ENCODE data around the gene FES.

FES gene

DNA sequence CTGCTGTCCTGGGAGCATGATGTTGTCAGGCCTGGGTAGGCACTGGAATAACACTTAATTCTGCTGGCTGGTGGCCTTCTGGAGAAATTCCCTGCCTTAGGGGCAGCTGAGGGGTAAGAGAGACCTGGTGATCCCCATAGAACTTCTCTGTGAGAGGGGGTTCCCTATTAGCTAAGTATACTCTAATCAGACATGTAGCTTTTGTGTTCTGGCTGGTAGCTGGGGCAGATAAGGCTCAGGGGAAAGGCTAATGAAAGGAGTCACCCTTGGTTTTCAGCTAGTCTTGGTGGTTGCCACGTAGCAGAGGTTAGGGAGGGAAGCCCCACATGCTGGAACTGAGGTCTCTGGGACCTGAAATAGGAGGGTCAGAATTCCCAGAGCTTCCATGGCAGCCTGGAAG, 49.0 kb downstream of the FES start:
- DNase-seq, result no peak

DNA sequence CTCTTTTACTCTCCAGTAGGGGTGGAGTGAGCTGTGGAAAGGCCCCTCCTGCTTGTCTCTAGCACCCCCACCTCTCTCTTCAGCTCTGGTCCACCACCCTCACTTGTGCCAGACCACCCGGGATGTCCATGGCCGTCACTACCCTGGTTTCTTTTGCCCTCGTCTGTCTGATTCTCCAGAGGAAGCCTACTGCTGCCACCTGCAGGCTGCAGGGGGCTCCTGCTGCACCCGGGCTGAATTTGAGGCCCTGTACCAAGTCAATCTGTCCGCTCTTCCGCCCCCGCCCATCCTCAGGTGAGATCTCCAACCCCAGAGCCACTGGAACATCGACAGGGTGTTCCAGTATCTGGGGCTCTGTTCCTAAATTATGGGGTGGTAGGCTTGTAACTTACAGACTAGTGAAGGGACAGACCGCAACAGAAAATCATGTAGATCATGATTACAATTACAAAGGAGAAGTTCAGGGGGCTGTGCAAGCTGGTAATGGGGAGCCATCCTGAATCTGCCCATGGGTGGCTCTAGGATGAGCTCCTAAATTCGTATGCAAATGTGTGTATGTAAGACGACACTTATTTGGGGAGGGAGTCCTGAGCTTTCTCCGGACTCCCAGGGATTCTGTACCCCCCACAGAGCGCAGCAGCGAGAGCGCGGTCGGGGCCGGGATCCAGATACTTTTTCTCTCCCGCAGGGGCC, 50.1 kb downstream of the FES start:
- peak; percentile 39 to 72 for DNase-seq

DNA sequence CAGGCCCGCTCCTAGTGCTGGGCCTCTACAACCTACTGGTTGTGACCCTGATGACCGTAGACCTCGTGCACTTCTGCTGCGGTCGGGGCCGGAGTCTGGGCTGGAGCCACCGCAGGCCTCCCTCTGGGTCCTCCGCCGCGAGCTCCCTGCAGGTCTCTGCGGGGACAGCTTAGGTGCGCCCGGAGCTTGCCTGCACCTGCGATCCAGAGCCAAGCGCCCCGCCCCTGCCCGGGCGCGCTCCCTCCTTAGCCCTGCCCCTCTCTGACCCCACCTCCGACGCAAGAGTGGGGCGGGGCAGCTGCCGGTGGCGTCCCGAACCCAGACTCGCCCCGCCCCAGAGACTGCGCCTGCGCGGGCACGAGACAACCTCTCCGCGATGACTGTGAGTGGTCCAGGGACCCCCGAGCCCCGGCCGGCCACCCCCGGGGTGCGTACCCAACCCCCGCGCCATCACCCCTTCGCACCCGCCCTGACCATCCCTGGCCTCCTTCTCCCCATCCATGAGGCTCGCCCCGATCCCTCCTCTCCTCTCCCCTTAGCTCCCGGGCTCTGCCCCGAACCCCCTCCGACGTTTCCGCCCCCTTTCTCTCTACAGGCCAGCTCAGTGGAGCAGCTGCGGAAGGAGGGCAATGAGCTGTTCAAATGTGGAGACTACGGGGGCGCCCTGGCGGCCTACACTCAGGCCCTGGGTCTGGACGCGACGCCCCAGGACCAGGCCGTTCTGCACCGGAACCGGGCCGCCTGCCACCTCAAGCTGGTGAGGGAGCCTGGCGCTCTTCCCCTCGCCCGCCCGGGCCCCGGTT, 50.8 kb downstream of the FES start, which contains the start of gene UNC45A:
TSS of gene UNC45A (plus strand) at position 337 of the 803 bp plus-strand sequence. CDS start at position 377, 40 bp downstream.
- peak; percentile 75 to 79 for DNase-seq

DNA sequence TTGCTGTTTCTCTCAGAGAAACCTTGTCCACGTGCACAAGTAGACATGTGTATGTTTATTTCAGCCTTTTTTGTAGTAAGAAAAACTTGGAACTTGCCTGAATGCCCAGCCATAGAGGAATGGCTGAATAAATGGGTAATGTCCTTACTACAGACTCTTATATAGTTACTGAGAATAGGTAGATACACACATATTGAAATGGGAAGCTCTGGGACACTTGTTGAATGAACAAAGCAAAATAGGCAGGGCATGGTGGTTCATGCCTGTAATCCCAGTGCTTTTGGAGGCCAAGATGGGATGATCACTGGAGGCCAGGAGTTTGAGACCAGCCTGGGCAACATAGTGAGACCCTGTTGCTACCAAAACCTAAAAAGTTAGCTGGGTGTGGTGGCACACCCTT, 52.5 kb downstream of the FES start:
- no peak for DNase-seq

DNA sequence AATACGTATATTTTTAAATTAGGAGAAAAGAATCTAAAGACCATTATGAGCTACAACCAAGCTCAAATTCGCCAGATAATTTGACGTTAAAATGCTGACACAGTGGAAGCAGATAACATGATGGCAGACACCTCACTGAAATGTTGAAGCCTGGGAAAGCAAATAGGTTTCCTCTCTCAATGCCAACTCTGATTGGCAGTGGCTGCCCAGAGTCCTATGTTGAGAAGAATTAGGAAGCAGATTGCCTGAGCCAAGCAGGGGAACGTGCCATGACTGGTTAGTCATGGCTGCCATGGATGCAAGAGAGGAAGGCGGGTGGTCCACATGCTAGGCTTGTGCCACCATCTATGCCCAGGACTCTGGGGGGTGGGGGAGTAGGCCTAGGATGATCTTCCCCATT, 54.0 kb downstream of the FES start:
- DNase-seq, result no peak

DNA sequence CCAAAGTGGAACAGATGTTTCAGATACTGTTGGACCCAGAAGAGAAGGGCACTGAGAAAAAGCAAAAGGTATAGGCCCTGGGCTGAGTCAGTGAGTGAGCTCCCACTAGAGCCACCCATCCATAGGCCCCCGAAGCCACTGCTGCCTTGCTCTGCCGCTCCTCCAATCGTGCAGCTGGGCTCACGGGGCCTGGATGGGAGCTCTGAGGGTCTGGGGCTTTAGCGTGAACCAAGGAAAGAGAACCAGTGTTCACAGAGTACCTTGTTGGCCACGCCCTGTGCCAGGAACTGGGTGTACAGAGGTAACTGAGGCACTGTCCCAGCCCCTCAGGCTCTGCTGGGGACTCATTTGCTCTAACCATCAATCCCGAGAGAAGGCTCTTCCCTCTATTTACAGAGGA, 55.5 kb downstream of the FES start:
- no peak for DNase-seq

DNA sequence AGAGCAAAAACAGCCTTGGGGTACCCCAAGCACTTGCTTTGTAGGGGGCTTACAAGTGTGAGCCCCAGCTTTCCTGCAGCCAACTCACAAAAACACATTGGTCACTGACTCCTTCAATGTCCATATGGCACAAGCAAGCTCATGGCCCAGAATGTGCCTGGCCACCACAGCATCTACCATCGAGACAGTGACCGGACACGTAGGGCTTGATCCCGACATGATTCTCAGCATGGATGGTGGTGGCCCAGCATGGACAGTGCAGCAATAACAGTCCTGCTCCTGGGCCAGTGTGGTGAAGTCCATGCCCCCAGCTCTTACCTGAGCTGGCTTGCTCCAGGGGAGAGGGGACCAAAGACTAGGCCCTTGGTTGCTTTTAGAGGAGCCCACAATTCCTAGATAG, 56.7 kb downstream of the FES start:
- DNase-seq, result no peak

DNA sequence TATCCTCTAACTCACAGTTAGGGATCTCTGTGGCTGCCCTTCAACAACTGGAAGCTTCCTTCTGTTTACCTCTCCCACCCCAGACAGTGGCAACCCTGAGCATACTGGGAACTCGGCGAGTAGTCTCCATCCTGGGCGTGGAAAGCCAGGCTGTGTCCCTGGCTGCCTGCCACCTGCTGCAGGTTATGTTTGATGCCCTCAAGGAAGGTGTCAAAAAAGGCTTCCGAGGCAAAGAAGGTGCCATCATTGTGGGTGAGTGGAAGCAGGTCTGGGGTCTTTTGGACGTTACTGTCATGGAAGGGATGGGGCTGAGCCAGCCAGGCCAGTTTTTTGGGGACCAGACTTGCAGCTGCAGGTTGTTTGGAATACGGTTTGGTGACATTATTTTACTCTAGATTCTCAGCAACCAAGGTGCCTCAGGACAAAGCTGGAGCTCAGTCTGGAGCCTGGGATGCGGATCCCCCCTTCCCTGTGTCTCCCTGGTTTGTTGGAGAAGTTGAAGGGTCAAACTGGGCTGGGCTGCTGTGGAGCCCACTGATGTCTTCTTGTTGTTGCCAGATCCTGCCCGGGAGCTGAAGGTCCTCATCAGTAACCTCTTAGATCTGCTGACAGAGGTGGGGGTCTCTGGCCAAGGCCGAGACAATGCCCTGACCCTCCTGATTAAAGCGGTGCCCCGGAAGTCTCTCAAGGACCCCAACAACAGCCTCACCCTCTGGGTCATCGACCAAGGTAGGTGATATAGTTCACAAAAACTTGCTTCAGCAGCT, 58.2 kb downstream of the FES start:
- no peak for DNase-seq

DNA sequence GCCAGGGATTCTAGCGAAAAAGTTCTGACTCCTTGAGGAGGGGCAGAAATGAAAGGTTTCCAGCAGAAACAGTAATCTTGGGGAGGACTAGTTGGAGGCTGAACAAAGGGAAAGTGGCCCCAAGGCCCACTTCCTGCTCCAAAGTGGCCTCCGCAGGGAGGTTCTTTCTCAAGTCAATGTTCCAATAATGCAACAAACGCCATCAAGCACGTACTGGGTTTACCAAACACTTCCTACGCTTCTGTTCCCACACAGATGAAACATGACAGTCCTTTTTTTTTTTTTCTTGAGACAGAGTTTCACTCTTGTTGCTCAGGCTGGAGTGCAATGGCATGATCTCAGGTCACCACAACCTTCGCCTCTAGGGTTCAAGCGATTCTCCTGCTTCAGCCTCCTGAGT, 60.8 kb downstream of the FES start:
- DNase-seq, result no peak
